ENCODE data around the gene PAPOLA.
"Not testable (repeated sequence)": the region's sequence is repeated elsewhere in the genome, so short reads cannot be mapped to it uniquely, and the experiment has no call there.

Gene PAPOLA

GRCh38 chr14:96501740-96502620 lies at the start of gene PAPOLA:
Gene PAPOLA (plus strand): TSS chr14:96502382. CDS start chr14:96502593, 211 bp downstream.
- peak; percentile 92 for DNase-seq

GRCh38 chr14:96452684-96453083 lies 49.5 kb upstream of the PAPOLA start:
- DNase-seq, result no peak

GRCh38 chr14:96455588-96455987 lies 46.6 kb upstream of the PAPOLA start:
- DNase-seq, result no peak

- DNase-seq, result no peak
These were observed 42.3 kb upstream of the PAPOLA start for GRCh38 chr14:96459851-96460250.

GRCh38 chr14:96461950-96462798 lies 40.0 kb upstream of the PAPOLA start:
- DNase-seq, result no peak

GRCh38 chr14:96464136-96464535 lies 38.0 kb upstream of the PAPOLA start:
- DNase-seq, result no peak

GRCh38 chr14:96466918-96467317 lies 35.3 kb upstream of the PAPOLA start:
- DNase-seq, result no peak

GRCh38 chr14:96470331-96470730 lies 31.9 kb upstream of the PAPOLA start:
- no peak for DNase-seq

GRCh38 chr14:96470967-96471366 lies 31.2 kb upstream of the PAPOLA start:
- not testable (repeated sequence) for DNase-seq

- no peak for DNase-seq
These were observed 24.1 kb upstream of the PAPOLA start for GRCh38 chr14:96478119-96478518.

GRCh38 chr14:96479435-96480146 lies 22.6 kb upstream of the PAPOLA start:
- DNase-seq, result no peak

GRCh38 chr14:96481731-96482314 lies 20.4 kb upstream of the PAPOLA start:
- DNase-seq, result no peak

GRCh38 chr14:96482986-96483385 lies 19.2 kb upstream of the PAPOLA start:
- DNase-seq, result no peak

GRCh38 chr14:96484399-96484798 lies 17.8 kb upstream of the PAPOLA start:
- no peak for DNase-seq

- no peak for DNase-seq
These were observed 15.5 kb upstream of the PAPOLA start for GRCh38 chr14:96486705-96487104.

- DNase-seq, result no peak
These were observed 12.9 kb upstream of the PAPOLA start for GRCh38 chr14:96489327-96489726.

GRCh38 chr14:96493178-96493577 lies 9.0 kb upstream of the PAPOLA start:
- DNase-seq, result no peak

- DNase-seq, result no peak
These were observed 7.9 kb upstream of the PAPOLA start for GRCh38 chr14:96494331-96494730.

GRCh38 chr14:96497087-96497486 lies 5.1 kb upstream of the PAPOLA start:
- DNase-seq, result no peak

- DNase-seq, result no peak
These were observed 4.6 kb upstream of the PAPOLA start for GRCh38 chr14:96497586-96497985.

GRCh38 chr14:96501217-96501739 lies 904 bp upstream of the PAPOLA start:
- DNase-seq, result no peak

GRCh38 chr14:96502621-96503305 lies 581 bp downstream of the PAPOLA start:
- no peak for DNase-seq

Data from NCI-H748 treated with DMSO at 0.1 percent for 48 hours (cell line).